Testis (tissue), 3 donors: ENCODE data around the gene COG8. TPM values are rescaled to one million over a fixed set of nuclear protein-coding genes. Genes with fewer than 3 reads are reported as not detected.

ENCODE experiments used
- DNase-seq: peaks from one replicate; pipeline ENCODE4 v3.0.0-alpha.2; 2019
- H3K27ac ChIP-seq, 2 donors: fragments of 200-600 bp; sonication (generic); one replicate each; pipeline ENCODE4 v1.5.1; 2019
- H3K27me3 ChIP-seq: fragments of 200-600 bp; sonication (generic); one replicate; pipeline ENCODE4 v1.5.1; 2019
- H3K36me3 ChIP-seq: fragments of 200-600 bp; sonication (generic); one replicate; pipeline ENCODE4 v1.5.1; 2017; ENCODE audit warnings: low read depth; ENCODE audit errors: missing control alignments
- H3K4me1 ChIP-seq: fragments of 200-600 bp; sonication (generic); one replicate; pipeline ENCODE4 v1.5.1; 2019
- H3K4me3 ChIP-seq, 2 donors: fragments of 200-600 bp; sonication (generic); one replicate each; pipeline ENCODE4 v1.5.1; 2017 to 2019
- H3K9me3 ChIP-seq: fragments of 200-600 bp; sonication (generic); one replicate; pipeline ENCODE4 v1.5.1; 2017
- CTCF ChIP-seq, 3 experiments: fragments of 450-650 bp in 2 of 3; fragments of 200-600 bp in 1 of 3; sonication (generic) in 1 of 3; IDR thresholded peaks; one replicate each; pipeline ENCODE4 v1.5.1; 2016 to 2019; ENCODE audit warnings: antibody characterized with exemption in 3 of 3, mild to moderate bottlenecking in 2 of 3, moderate library complexity in 1 of 3
- POLR2A ChIP-seq: fragments of 450-650 bp; IDR thresholded peaks from one replicate; pipeline ENCODE4 v1.6.1; 2017; ENCODE audit warnings: antibody characterized with exemption, mild to moderate bottlenecking, moderate library complexity
- WGBS, 2 donors: methylation state at CpG; one replicate each; pipeline ENCODE4 v1.1.5; 2018; 5-methylcytosine and 5-hydroxymethylcytosine counted together
- intact Hi-C: fragments of 100-400 bp; cut with DNase I; formaldehyde crosslinking; loops from one replicate; pipeline ENCODE4 v1.15.1; 2023; ENCODE audit warnings: low total_unique reads
- polyA plus RNA-seq: library from polyadenylated mRNA; stranded (reverse); fragments of 350-450 nt; fragmentation: Illumina TruSeq; extraction: RNeasy Lipid Tissue Mini Kit (QIAGEN cat#74804); gene quantifications from one replicate; pipeline ENCODE4 v1.2.3, GENCODE V29; 2014; ENCODE audit warnings: low read depth, low replicate concordance; ENCODE audit not compliant: insufficient read depth
- total RNA-seq, 2 donors: library from RNA; depleted of rRNA; stranded (reverse); fragments of >200 nt; gene quantifications; one replicate each; pipeline ENCODE4 v1.2.3, GENCODE V29; 2016

COG8 gene
- total and polyA plus RNA-seq, 3 donors from 2014 or later: 74.1 to 96.6 (median 90.8) TPM

GRCh38 chr16:69310653-69311532, 28.5 kb downstream of the COG8 start, which contains the start of gene VPS4A:
VPS4A (plus strand) TSS chr16:69311350; CDS start chr16:69311512, 162 bp downstream.
- Histone ChIP-seq H3K9me3 (no peaks in the 10 kb centered on the region), H3K27ac (peak within 1 kb of the TSS; percentile 64 to 89), H3K27me3 (no peaks in the 10 kb centered on the region), H3K4me3 (peak within 1 kb of the TSS; percentile 82 to 96), H3K4me1 (peaks cover 9% of the 10 kb centered on the region), H3K36me3 (no peaks in the 10 kb centered on the region)
- TF ChIP-seq POLR2A: no peak
- TF ChIP-seq CTCF (IDR thresholded peaks at IDR 0.05): peak; percentile 88 to 96 (median 93)
- intact Hi-C loops: no loop called here
- 12 to 28% methylated on average over 17 to 42 of the region's 70 CpGs for WGBS, 2 donors
- peak; percentile 98 for DNase-seq

- DNase-seq: no peak
- no peaks in the 10 kb centered on the region for H3K9me3 ChIP-seq
- no peak for TF ChIP-seq CTCF (IDR thresholded peaks at IDR 0.05)
- no peak for TF ChIP-seq POLR2A
- H3K4me1 ChIP-seq: peaks cover 9% of the 10 kb centered on the region
- no peak overlapping the region for H3K4me3 ChIP-seq
- WGBS, 2 donors: 77 to 80% methylated on average over 12 of the region's 12 CpGs
- H3K27ac ChIP-seq: no peak overlapping the region
- no peaks in the 10 kb centered on the region for H3K36me3 ChIP-seq
- intact Hi-C loops: no loop called here
- H3K27me3 ChIP-seq: no peaks in the 10 kb centered on the region
These were observed 30.0 kb downstream of the COG8 start for GRCh38 chr16:69309316-69309715.

GRCh38 chr16:69307856-69308255, 31.5 kb downstream of the COG8 start:
- Histone ChIP-seq H3K27me3 (no peaks in the 10 kb centered on the region), H3K4me3 (no peak overlapping the region), H3K4me1 (peaks cover 9% of the 10 kb centered on the region), H3K36me3 (no peaks in the 10 kb centered on the region), H3K9me3 (no peaks in the 10 kb centered on the region), H3K27ac (no peak overlapping the region)
- WGBS, 2 donors: 87 to 95% methylated on average over 2 of the region's 2 CpGs
- TF ChIP-seq CTCF (IDR thresholded peaks at IDR 0.05): no peak
- DNase-seq: no peak
- intact Hi-C loops: no loop called here

GRCh38 chr16:69307091-69307490, 32.3 kb downstream of the COG8 start:
- WGBS, 2 donors: 88 to 89% methylated on average over 1 of the region's 1 CpG

More at GRCh38 chr16:69307091-69307490, 32.3 kb downstream of the COG8 start:
- no peak overlapping the region for H3K27ac ChIP-seq
- TF ChIP-seq CTCF (IDR thresholded peaks at IDR 0.05) (no peak), POLR2A (no peak)
- H3K4me3 ChIP-seq: no peak overlapping the region
- H3K9me3 ChIP-seq: no peaks in the 10 kb centered on the region
- H3K27me3 ChIP-seq: no peaks in the 10 kb centered on the region
- no peaks in the 10 kb centered on the region for H3K36me3 ChIP-seq
- intact Hi-C loops: no loop called here
- DNase-seq: no peak
- peaks cover 1% of the 10 kb centered on the region for H3K4me1 ChIP-seq
